HG03432 (cell line): ENCODE data around the gene TKT.

Experiments used
- ATAC-seq: cut with Tn5 transposase; IDR thresholded peaks from one replicate; pipeline ENCODE4 v1.9.1; 2021; ENCODE audit warnings: mild to moderate bottlenecking, moderate library complexity; ENCODE audit not compliant: unreplicated experiment

TKT gene

GRCh38 chr3:53240989-53241972 is 14.5 kb downstream of the TKT start:
- ATAC-seq: no peak

DNA sequence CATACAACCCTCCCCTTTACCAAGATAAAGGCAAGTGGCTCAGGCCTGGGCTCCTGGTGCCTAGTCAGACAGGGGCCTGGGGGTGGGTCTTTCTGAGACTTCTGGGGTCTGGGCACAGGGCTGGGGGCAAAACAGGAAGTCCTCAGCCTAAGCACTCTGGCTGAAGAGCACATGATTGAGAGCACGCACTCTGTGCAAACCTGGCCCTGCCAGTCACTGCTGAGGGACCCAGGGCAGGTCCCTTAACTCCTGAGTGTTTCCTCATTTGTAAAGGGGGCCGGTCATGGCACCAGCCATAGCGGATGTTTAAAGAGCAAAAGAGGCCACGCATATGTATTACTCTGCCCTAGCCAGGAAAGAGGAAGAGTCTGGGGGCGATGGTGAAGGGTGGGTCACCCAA is 16.0 kb downstream of the TKT start:
- ATAC-seq: no peak

DNA sequence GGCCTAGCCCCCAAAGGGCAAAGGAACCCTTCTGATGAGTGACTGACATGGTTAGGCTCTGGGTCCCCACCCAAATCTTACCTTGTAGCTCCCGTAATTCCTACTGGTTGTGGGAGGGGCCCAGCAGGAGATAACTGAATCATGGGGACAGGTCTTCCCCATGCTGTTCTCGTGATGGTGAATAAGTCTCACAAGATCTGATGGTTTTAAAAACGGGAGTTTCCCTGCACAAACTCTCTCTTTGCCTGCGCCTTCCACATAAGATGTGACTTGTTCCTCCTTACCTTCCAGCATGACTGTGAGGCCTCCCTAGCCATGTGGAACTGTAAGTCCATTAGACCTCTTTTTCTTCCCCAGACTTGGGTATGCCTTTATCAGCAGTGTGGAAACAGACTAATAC is 16.9 kb downstream of the TKT start:
- ATAC-seq: no peak

GRCh38 chr3:53238051-53238850 is 17.6 kb downstream of the TKT start:
- no peak for ATAC-seq

DNA sequence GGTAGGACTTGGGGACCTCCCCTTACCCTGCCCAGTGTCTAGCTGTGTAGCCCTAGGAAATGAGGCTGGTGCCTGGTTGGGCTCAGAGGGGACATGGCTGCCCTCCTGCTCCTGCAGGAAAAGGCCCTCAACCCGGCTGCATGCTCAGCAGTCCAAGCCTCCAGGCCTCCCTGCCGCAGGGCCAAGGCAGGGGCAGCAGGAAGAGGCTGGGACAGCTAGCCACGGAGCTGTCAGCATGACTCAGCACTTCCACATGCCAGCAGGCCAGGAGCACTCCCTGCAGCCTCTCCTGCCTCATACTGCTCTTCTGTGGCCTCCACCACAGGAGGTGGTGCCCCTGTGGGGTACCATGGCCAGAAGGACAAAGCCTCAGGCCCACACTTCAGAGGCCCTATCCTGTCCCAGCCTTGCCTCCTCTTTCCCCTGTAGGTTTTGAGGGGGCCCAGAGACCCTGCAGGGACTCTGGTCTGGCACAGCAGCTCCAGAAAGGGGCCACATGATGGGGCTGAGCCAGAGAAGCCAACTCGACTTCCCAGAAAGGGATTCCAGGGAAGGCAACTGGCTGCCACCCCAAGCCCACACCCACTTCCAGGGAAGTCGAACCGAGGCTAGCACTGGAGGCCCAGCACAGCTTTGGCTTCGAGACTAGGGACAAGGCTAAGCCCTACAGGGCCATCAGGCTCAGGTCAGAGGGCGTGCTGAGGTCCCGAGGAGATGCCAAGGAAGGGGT is 19.5 kb downstream of the TKT start:
- no peak for ATAC-seq

DNA sequence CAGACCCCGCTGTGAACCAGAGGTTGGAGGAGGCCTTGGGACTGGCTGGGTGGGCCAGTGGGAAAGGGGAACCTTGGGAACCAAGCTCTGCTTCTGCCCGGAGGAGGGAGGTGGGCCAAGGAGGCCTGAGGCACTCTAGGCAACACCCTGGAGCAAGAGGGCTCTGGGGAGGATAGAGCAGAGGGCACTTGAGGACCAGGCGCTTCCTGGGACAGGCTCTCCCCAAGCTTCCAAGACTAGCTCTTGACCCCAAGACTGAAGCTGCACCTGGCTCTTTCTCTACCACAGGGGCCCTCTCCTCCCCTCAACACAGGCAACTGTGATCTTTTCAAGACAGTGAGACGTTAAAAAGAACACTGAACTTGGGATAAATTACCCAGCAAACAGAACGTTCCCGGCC is 20.3 kb downstream of the TKT start:
- no peak for ATAC-seq

GRCh38 chr3:53234841-53235232 is 21.0 kb downstream of the TKT start:
- no peak for ATAC-seq

GRCh38 chr3:53234130-53234840 is 21.5 kb downstream of the TKT start:
- no peak for ATAC-seq

DNA sequence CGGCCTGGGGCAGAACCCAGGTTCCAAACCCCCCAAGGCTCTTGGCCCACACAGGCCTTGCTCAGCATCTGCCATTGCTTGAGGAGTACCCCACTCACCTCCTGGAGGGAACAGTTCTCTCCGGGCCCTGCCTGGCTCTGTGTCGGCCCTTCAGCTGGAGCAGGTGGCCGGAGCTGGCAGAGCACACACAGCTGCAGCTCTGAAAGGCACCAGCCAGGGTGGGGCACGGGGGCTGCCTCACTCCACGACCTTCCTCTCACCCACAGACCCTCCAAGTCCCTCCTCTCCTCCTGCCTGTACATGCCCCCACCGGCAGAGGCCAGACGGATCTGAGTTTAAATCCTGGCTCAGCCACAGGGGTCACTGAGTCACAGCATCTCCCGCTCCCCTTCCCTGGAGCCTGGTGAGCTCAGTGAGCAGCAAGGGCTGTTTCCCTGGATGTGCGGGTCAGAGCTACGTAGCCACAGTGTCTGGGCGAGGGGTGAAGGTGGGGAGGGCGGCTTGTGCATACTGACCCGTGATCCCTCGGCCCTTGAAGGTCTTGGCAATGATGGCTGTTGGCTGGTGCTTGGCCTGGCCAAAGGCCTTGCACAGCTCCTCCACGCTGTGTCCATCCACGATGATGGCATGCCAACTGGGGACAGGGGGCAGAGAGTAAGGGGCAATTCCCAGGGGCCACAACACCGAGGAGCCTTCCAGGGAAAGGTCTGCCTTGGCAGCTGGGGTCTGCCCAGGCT is 23.0 kb downstream of the TKT start:
- no peak for ATAC-seq

DNA sequence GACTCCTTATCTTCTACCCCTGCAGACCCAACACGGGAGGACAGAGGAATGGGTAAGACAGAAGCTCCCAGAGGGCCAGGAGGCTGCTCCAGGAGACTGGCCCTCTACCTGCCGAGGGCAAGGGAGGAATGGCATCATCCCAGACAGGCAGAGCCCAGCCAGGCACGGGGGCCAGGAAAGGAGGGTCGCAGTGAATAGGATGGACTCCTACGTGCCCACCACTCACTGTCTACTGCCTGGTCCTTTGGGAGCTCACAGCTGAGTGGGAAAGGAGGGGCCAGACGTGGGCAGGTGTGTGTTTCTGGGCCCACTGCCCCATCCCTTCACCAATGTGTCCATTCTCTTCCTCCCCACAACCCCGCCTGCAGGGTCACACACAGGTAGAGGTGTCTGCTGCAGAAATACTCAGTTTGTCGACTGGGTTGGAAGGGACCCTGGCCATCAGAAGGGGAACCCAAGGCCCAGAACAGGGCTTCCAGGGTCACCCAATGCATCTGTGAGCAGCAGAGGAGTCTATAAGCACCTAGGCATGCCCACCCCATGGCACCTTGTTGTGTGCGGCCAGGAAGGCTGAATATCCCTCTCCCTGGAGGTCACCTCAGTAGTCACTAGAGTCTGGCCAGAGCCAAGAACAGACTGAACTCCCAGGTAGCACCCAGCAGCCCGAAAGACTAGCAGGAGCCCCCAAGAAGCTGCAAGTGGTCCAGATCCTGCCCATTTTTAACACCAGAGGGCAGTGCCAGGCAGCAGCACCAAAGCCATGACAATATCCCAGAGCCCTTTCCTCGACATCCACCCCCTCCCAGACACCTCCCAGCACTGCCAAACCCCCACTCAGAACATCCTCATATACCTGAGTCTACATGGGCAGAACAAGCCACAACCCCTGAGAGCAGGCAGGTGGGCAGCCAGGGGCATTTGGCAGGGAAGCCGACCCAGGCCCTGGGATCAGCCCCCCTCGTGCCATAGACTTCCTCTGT is 24.0 kb downstream of the TKT start:
- ATAC-seq: no peak

DNA sequence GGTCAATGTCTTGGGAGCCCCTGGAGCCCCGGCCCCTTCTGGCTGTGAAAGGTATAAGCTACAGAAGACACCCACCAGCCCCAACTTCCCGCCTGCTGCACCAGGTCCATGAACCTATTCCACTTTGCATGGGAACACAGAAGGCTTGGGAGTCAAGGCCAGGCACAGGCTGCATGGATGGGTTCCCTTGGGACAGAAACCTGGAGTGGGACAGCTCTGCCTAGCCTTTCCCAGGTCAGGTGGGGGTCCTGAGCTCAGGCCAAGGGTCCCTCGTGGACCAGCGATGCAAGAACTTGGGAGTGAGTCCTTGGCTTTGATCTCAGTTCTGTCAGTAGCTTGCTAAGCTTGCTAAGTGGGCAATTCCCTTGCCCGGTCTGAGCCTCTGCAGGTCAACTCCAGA is 25.0 kb downstream of the TKT start:
- ATAC-seq: no peak

DNA sequence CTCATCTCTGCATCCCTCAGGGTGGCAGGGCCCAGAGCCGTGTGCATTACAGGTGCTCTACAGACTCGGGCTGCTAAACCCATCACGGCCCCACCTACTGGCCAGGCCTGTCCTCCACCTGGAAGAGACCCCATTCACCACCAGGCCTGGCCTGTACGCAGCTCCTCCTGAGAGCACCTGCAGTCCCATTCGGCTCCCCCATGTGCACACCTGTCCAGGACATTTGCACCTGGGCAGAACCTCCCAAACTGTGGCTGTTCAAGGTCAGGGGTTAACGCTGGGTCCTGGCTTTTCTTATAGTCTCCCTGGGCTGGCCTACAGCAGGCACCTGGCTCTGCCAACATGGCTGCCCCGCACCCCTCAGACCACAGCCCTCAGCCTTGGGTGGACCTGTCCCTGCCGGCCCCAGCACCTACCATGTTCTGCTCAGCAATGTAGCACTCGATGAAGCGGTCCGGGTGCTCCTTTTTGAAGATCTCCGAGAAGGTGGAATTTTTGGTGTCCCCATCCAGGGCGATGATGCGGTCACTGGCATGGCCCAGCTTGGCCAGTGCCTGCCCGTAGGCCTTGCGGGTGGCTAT is 25.7 kb downstream of the TKT start:
- ATAC-seq: no peak

DNA sequence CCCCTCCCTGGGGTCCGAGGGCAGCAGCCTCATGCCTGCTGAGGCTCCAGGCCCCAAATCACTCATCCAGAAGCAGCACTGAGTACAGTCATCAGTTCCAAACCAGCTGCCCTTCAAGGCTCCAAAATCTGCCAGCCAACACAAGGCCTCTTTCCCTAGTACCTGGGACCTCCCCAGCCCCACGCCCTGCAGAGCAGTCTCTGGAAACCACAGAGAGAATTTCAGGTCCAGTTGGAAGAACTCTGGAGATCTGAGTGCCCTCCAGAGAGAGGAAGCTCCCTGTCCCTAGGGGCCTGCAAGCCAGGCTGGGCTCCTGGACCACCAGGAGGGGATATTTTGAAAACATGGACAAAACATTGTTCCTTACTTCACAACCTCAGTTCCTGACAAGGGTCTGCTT is 26.2 kb downstream of the TKT start:
- ATAC-seq: no peak

GRCh38 chr3:53229171-53229570 is 26.7 kb downstream of the TKT start:
- ATAC-seq: no peak

GRCh38 chr3:53227993-53228885 is 27.6 kb downstream of the TKT start:
- no peak for ATAC-seq

DNA sequence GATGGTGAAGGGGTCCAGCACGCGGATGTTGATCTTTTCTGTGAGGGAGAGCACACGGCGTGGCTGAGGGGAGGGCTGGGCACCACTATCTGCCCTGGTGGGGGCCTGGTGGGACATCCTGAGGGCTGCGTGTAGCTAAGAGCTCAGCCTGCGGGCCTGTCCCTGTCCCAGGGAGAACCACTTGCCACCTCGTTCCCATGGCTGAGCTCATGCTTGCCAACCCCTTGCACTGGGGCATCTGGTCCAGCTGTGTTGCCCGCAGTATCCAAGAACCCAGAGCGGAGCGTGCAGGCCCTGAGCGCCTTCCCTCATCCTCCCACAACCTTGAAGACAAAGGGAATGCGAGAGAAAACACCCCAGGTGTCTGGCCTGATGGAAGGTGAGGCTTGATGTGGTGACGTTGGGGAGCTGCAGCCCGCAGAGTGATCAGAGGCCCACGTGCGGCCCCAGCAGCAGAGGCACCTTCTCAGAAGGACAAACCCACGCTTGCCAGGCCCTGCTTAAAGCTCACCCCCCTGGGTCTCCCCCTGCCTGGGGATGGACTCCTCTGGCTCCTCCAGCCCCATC is 28.9 kb downstream of the TKT start:
- ATAC-seq: no peak
